Stimulated activated CD4-positive, alpha-beta T cell treated with anti-CD3 and anti-CD28 coated beads, Interleukin-1b, Interleukin-23, amount 100 ng/mL, for 48 hours (primary cell): ENCODE data around the gene ALAS1.

Experiments used
- DNase-seq: peaks from one replicate; pipeline ENCODE4 v3.0.0-alpha.2; 2020

ALAS1 gene

GRCh38 chr3:52222319-52223221 is 24.6 kb downstream of the ALAS1 start:
- no peak for DNase-seq

DNA sequence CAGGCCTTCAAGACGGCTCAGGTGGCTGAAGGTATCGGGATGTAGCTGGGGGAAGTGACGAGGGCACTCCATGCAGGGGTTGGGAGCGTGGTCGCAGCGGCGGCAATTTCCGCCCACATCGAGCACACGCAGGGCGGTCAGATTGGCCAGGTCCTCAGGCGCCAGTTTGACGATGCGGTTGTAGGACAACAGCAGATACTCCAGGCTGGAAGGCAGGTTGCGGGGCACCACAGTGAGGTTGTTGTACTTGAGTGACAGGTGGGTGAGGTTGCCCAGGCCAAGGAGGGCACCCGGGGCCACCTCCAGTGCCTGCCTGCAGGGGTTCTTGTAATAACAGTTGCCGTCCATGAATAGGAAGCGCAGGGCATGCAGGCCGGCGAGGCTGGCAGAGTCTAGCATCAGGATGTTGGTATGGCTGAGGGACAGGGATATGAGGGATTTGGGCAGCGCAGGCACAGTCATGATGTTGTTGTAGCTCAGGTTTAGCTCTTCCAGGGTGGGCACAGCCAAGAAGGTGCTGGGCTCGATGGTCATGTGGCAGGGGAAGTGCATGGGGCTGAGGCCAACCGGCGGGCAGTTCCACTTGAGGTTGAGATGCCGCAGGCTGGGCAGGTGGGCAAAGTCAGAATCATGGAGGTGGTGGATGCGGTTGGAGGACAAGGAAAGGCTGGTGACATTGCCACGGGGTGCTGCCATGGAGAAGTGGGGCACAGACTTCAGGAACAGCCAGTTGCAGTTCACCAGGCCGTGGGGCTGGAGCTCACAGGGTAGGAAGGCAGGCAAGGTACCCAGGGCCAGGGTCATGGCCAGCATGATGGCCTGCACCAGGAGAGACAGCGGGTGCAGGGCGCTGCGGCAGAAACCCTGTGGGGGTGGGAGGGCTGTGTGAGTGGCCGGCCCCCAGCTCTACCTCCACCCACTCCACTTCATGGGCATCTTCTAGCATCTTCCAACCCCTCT is 25.8 kb downstream of the ALAS1 start:
- no peak for DNase-seq

GRCh38 chr3:52225452-52226228 is 27.7 kb downstream of the ALAS1 start, which contains the start of gene TLR9:
Gene TLR9 (minus strand): TSS chr3:52225645. CDS start chr3:52225529, 116 bp downstream.
- no peak for DNase-seq

GRCh38 chr3:52226229-52226817 is 28.4 kb downstream of the ALAS1 start:
- DNase-seq, result no peak

- DNase-seq, result no peak
Observed at GRCh38 chr3:52227117-52227516, 29.2 kb downstream of the ALAS1 start.

DNA sequence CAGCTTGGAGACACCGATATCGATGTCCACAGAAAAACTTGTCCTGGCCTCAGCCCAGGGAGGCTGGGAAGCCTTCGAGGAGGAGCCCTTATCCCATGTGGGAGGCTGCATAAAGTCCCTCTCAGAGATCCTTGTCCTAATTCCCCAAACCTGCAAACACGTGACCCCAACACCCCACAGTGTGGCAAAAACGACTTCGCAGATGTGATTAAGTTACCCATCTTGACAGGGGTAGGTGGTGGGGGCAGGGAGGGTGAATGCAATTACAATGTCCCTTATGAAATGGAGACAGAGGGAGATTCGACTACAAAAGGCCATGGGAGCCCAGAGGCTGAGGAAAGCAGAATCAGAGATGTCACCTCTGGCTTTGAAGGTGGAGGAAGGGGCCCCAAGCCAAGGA is 29.8 kb downstream of the ALAS1 start:
- no peak for DNase-seq

- DNase-seq, result no peak
Observed at GRCh38 chr3:52228266-52228665, 30.3 kb downstream of the ALAS1 start.

GRCh38 chr3:52228751-52229291 is 30.9 kb downstream of the ALAS1 start:
- DNase-seq, result no peak

GRCh38 chr3:52229656-52230055 is 31.7 kb downstream of the ALAS1 start:
- DNase-seq, result no peak

DNA sequence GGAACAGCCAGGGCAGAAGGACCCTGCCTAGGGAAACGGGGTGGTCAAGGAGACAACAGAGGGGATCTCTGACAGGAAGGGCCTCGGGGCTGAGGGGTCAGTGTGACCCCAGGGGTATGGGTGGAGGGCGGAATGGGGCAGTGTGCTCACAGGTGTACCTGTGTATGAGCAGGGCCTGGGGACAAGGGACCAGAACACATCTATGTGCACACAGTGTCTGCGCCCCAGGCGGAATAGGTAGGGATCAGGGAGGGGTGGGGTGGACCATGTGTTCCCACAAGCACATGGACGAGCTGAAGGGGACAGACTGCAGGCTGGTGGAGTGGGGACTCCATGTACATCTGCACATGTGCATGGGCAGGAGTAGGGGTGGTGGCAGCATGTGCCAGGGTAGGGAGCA is 32.5 kb downstream of the ALAS1 start:
- DNase-seq, result no peak

- DNase-seq, result no peak
Observed at GRCh38 chr3:52230889-52231499, 33.0 kb downstream of the ALAS1 start.

DNA sequence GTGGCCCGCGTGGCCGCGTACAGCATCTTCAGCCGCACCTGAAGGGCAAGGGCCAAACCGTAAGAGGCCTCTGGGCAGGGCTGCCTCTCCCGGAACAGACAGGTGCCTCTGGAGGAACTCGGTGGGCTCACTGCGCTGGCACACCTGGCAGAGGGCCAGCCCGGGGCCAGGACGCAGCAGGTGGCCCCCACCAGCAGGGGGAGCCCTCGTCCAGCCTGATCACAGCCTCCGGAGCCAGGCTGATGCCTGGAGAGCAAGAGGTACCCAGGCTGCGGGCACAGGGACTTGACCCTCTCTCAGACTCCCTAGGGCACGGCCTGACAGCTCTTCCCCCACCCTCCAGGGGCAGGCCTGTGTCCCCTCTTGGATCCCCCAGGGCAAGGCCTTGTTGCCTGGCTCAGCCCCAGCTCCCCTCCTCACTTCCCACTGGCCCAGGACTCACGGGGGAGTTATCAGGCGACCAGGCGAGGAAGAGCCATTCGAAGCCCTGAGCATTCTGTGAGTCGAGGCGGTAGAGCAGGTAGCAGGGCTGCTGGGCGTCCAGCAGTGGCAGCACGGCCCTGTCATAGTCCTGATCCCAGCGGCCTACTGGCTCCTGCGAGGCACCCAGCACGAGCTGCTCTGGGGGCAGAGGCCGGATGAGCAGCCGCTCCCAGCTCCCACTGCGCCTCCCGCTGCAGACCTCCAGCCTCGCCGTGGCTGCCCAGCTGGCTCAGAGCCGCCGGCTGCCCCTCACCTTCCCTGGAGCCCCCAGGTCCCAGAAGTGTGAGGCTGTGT is 33.7 kb downstream of the ALAS1 start:
- DNase-seq, result peak; percentile 84

- peak; percentile 46 for DNase-seq
Observed at GRCh38 chr3:52232279-52233107, 34.5 kb downstream of the ALAS1 start.

DNA sequence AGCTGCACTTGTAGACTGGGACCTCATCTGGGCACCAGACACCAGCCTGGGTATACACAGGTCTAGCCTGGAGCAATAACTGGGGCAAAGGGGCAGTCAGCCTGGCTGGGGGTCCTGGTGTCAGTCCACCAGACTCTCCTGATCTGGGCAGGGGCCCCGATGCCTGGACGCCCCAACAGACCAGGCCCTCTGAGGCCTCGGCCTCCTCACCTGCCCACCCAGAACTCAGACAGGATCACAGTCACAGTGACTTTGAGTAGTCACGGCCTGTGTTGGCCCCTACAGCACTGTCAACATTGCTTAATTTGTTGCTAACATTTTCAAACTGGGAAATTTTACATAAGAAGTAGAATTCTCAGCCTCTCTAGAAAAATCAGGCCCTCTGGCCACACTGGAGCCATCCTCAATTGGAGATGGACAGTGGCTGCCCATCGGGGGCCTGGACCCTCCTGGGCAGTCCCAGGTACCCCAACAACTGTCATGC is 35.2 kb downstream of the ALAS1 start:
- DNase-seq, result no peak

DNA sequence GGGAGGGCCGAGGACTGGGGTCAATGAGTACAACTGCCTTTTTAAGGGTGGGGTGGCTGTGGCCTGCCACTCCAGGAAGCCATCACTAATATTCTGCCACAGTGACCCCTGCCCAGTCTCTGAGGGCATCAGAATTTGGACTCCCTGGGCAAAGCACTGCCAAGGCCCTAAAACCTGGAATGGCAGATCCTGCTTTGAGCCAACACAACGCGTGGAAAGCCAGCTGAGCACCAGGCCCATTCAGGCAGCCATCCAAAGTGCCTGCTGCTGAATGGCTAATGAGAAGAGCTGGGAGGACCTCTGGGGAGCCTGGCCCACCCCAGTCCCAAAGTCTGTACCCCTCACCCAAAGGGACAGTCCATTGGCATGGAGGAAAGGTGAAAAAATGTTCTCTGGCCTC is 36.0 kb downstream of the ALAS1 start:
- no peak for DNase-seq

DNA sequence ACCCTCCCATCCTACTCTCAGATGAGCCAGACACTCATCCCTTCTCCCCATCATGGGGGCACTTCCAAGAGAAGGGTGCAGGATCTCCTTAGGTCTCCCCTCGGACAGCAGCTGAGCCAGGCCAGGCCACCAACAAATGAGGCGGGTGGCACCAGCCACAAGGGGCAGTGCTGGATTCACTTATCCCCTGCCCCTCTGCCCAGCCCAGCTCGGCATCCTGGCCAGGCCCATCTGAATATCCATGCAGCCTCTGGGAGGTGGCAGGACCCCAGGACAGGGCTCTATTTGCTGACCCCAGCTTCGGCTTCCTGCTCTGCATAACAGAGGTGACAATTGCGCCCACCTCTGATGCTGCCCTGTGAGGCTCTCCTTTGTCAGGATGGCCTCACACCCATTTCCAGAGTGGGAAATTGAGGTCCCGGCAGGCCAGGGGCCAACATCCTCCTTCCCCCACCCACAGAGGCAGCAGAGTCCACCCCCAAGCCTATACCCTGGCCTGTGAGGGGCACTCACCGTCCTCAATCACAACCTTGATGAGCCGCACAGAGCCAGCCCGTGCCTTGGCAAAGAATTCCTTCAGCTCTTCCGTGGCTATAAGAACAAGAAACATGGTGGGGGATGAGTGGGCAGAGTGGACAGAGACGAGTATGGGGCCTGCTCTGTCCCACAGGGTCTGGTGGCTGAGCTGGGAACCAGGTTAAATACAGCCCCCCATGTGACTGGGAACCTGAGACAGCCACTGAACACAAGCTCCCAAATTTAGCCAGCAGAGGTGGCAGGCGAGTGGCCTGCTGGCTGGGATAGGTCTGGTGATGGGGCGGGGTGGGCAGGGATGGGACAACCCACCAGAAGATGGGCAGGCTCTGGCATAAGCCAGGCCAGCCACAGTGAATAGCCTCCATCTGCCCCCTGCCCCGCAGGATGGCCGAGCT is 36.8 kb downstream of the ALAS1 start:
- DNase-seq, result no peak

DNA sequence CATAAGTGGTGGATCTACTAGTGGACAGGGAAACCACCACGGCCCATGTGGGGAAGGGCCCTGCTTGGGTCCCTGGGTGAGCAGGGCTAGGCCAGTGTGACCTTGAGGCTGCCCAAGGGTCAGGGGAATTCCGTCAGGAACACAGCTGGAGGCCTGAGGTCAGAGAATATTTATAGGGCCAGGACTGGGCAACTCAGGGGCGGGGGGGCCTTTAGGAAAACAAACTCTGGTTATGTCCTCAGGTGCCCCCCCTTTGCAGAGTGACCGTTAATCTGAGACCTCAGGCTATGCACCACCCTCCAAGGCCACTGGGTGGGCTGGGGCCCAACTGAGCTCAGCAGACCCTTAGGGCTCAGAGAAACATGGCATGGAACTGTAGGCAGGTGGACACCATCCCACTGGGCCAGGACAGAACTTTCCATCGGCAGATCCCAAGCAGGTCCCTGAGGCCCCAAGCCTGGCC is 38.5 kb downstream of the ALAS1 start:
- DNase-seq, result no peak

DNA sequence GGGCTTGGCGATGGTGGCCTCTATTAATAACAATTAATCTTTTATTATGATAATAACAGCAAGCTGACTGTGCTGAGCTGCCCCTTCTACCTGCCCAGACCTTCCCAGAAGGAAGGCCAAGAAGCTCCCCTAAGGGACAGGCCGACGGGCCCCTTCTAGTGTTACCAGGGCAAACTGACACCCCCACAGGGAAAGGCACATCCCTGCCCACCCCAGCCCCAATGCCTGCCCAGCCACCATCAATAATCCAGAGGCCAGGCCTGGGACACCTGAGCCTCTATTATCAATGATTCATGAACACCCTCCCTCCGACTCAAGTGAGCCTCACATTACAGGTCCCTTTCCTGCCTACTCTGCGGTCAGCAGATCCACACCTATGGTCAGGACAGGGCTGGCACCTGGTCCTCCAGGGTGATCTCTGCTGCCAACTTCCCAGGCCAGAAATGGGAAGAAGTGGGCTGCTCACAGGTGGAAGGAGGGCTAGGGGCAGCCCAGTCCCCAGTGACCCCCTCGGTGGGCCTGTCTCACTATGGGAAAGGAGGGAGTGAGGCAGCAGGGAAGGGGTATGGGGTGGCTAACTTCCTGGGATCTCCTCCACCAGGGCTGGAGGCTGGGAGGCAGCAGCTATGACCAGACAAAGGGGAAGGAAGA is 39.2 kb downstream of the ALAS1 start:
- DNase-seq, result no peak
